ENCODE measurements around the gene SETX.

The SETX gene

GRCh38 chr9:132354637-132355355, at the start of gene SETX:
Gene SETX (minus strand): TSS chr9:132354986. CDS start chr9:132349428, 5,558 bp downstream.
- 0 out of 2 replicates have a peak, but pooled peaks have one; percentile 53 for TF ChIP-seq GLIS3 (CRISPR knock-in tag; IDR thresholded peaks at IDR 0.05)
- TF ChIP-seq PATZ1 (CRISPR knock-in tag; IDR thresholded peaks at IDR 0.05; ENCODE audit: borderline replicate concordance) = peak; percentile 96; the same call in 1 of the 2 replicates
- TF ChIP-seq CSRNP3 (CRISPR knock-in tag; IDR thresholded peaks at IDR 0.05) = no peak
- TF ChIP-seq CSDC2 (CRISPR knock-in tag; IDR thresholded peaks at IDR 0.05) = 0 out of 2 replicates have a peak, but pooled peaks have one; percentile 55

GRCh38 chr9:132404228-132404881, 49.6 kb upstream of the SETX start:
- TF ChIP-seq ZNF565 (CRISPR knock-in tag; conservative IDR thresholded peaks at IDR 0.05; ENCODE audit: low read depth) = no peak
- no peak for TF ChIP-seq PPARA (CRISPR knock-in tag; IDR thresholded peaks at IDR 0.05; ENCODE audit: borderline replicate concordance)
- no peak for TF ChIP-seq CSRNP3 (CRISPR knock-in tag; IDR thresholded peaks at IDR 0.05)
- TF ChIP-seq ARNTL (CRISPR knock-in tag; IDR thresholded peaks at IDR 0.05; ENCODE audit: borderline replicate concordance, low read depth) = no peak
- no peak for TF ChIP-seq POU6F1 (CRISPR knock-in tag; IDR thresholded peaks at IDR 0.05; ENCODE audit: borderline replicate concordance, low read depth)
- no peak for TF ChIP-seq GLIS3 (CRISPR knock-in tag; IDR thresholded peaks at IDR 0.05)
- no peak for TF ChIP-seq ESRRG (CRISPR knock-in tag; IDR thresholded peaks at IDR 0.05)
- no peak for TF ChIP-seq RARB (CRISPR knock-in tag; IDR thresholded peaks at IDR 0.05)
- no peak for TF ChIP-seq ZFP3 (CRISPR knock-in tag; IDR thresholded peaks at IDR 0.05)
- TF ChIP-seq TOX (CRISPR knock-in tag; IDR thresholded peaks at IDR 0.05; ENCODE audit: borderline replicate concordance) = no peak
- TF ChIP-seq ZNF70 (CRISPR knock-in tag; IDR thresholded peaks at IDR 0.05) = no peak
- TF ChIP-seq ZC3H10 (CRISPR knock-in tag; IDR thresholded peaks at IDR 0.05) = no peak
- no peak for TF ChIP-seq CSDC2 (CRISPR knock-in tag; IDR thresholded peaks at IDR 0.05)
- TF ChIP-seq ZFP30 (CRISPR knock-in tag; IDR thresholded peaks at IDR 0.05) = no peak
- TF ChIP-seq TSHZ2 (CRISPR knock-in tag; IDR thresholded peaks at IDR 0.05) = no peak
- TF ChIP-seq OSR1 (CRISPR knock-in tag; IDR thresholded peaks at IDR 0.05) = no peak
- no peak for TF ChIP-seq BACH2 (CRISPR knock-in tag; IDR thresholded peaks at IDR 0.05; ENCODE audit: borderline replicate concordance)
- no peak for ATAC-seq

More at GRCh38 chr9:132354637-132355355, at the start of gene SETX:
- peak; percentile 96 for ATAC-seq

- TF ChIP-seq ISL1 (CRISPR knock-in tag; IDR thresholded peaks at IDR 0.05) (no peak), CREB5 (CRISPR knock-in tag; IDR thresholded peaks at IDR 0.05; ENCODE audit: low read depth) (no peak), ZNF565 (CRISPR knock-in tag; conservative IDR thresholded peaks at IDR 0.05; ENCODE audit: low read depth) (no peak), OSR1 (CRISPR knock-in tag; IDR thresholded peaks at IDR 0.05) (no peak), TSHZ2 (CRISPR knock-in tag; IDR thresholded peaks at IDR 0.05) (no peak), RARB (CRISPR knock-in tag; IDR thresholded peaks at IDR 0.05) (no peak), CSDC2 (CRISPR knock-in tag; IDR thresholded peaks at IDR 0.05) (no peak), ZFP30 (CRISPR knock-in tag; IDR thresholded peaks at IDR 0.05) (no peak), PPARA (CRISPR knock-in tag; IDR thresholded peaks at IDR 0.05; ENCODE audit: borderline replicate concordance) (no peak), ARNTL (CRISPR knock-in tag; IDR thresholded peaks at IDR 0.05; ENCODE audit: borderline replicate concordance, low read depth) (no peak), SNAI2 (CRISPR knock-in tag; IDR thresholded peaks at IDR 0.05) (no peak)
- no peak for ATAC-seq
Observed at GRCh38 chr9:132401824-132402223, 47.0 kb upstream of the SETX start.
